HepG2 (cell line): ENCODE data around the gene XG. TPM values are rescaled to one million over a fixed set of nuclear protein-coding genes. Genes with fewer than 3 reads are reported as not detected.
"Not testable (repeated sequence)": the region's sequence is repeated elsewhere in the genome, so short reads cannot be mapped to it uniquely, and the experiment has no call there.

Experiments used
- ARID3A ChIP-seq: IDR thresholded peaks from 2 replicates; pipeline ENCODE4 v1.6.1; 2012; ENCODE audit warnings: low read depth, low read length, improper control_type of control experiment
- ARID4A ChIP-seq: sonication (generic); formaldehyde crosslinking; IDR thresholded peaks from 2 replicates; pipeline ENCODE4 v1.5.0; 2020; ENCODE audit warnings: mild to moderate bottlenecking, missing genetic modification reagents, borderline replicate concordance
- EP300 ChIP-seq, 3 experiments: sonication (generic) in 1 of 3; formaldehyde crosslinking in 1 of 3; IDR thresholded peaks; 2 replicates each; pipeline versions ENCODE4 v1.5.1 to v1.6.1; 2011 to 2020; ENCODE audit warnings: low read depth in 2 of 3, low read length in 2 of 3, borderline replicate concordance in 1 of 3, improper control_type of control experiment in 1 of 3, mild to moderate bottlenecking in 1 of 3, missing genetic modification reagents in 1 of 3, moderate library complexity in 1 of 3
- HNF1A ChIP-seq, 2 experiments: sonication (generic) in 1 of 2; formaldehyde crosslinking in 1 of 2; IDR thresholded peaks; 2 replicates each; pipeline versions ENCODE4 v1.4.0 to v1.6.1; 2016 to 2020; ENCODE audit warnings: borderline replicate concordance in 1 of 2, low read depth in 1 of 2, mild to moderate bottlenecking in 1 of 2, missing genetic modification reagents in 1 of 2
- PHF8 ChIP-seq: sonication (generic); formaldehyde crosslinking; IDR thresholded peaks from 2 replicates; pipeline ENCODE4 v1.5.0; 2020; ENCODE audit warnings: missing genetic modification reagents
- POLR2A ChIP-seq, 2 experiments: IDR thresholded peaks; 2 replicates each; pipeline ENCODE4 v1.6.1; 2011; ENCODE audit warnings: low read depth in 2 of 2, low read length in 2 of 2, mild to moderate bottlenecking in 1 of 2, moderate library complexity in 1 of 2; ENCODE audit not compliant: insufficient read depth in 1 of 2
- RARA ChIP-seq: IDR thresholded peaks from 2 replicates; pipeline ENCODE4 v1.6.1; 2016; ENCODE audit warnings: missing genetic modification reagents, missing compliant biosample characterization
- SAP130 ChIP-seq: IDR thresholded peaks from 2 replicates; pipeline ENCODE4 v1.6.1; 2016; ENCODE audit warnings: low read depth
- SOX13 ChIP-seq, 3 experiments: fragments of 450-650 bp in 1 of 3; sonication (generic) in 1 of 3; formaldehyde crosslinking in 1 of 3; IDR thresholded peaks in 2 of 3; conservative IDR thresholded peaks in 1 of 3; 2 replicates each; pipeline versions ENCODE4 v1.5.0 to v1.6.1; 2016 to 2020; ENCODE audit warnings: antibody characterized with exemption in 1 of 3, mild to moderate bottlenecking in 1 of 3, missing compliant biosample characterization in 1 of 3, missing genetic modification reagents in 1 of 3, moderate library complexity in 1 of 3
- TEAD3 ChIP-seq: optimal IDR thresholded peaks from 2 replicates; pipeline ENCODE3; 2016; ENCODE audit warnings: borderline replicate concordance
- TFAP4 ChIP-seq: sonication (generic); IDR thresholded peaks from 2 replicates; pipeline ENCODE4 v1.6.1; 2016; ENCODE audit warnings: low read depth, borderline replicate concordance
- ZNF331 ChIP-seq: sonication (generic); formaldehyde crosslinking; IDR thresholded peaks from 2 replicates; pipeline ENCODE4 v1.4.0; 2020; ENCODE audit warnings: missing genetic modification reagents
- ZNF460 ChIP-seq: sonication (generic); formaldehyde crosslinking; IDR thresholded peaks from 2 replicates; pipeline ENCODE4 v1.5.1; 2020; ENCODE audit warnings: missing genetic modification reagents, mild to moderate bottlenecking, borderline replicate concordance
- polyA plus RNA-seq, 8 experiments: library from polyadenylated mRNA; depleted of rRNA in 3 of 8; stranded (reverse) in 7 of 8; unstranded in 1 of 8; fragments of >200 nt; fragmentation: Illumina TruSeq in 4 of 8; extraction: Trizol in 4 of 8; gene quantifications; 2 replicates each; pipeline versions ENCODE4 v1.2.1 to v1.2.3, GENCODE V29; 2011 to 2016; ENCODE audit warnings: low read depth in 4 of 8, missing spikeins in 1 of 8, mixed read lengths in 1 of 8; ENCODE audit not compliant: insufficient read depth in 1 of 8
- total RNA-seq, 5 experiments: library from RNA; depleted of rRNA; stranded (reverse); fragments of >200 nt; fragmentation: Illumina TruSeq; extraction: Trizol; gene quantifications; 2 replicates each; pipeline ENCODE4 v1.2.3, GENCODE V29; 2016; ENCODE audit warnings: low read depth in 1 of 5

XG gene
- total and polyA plus RNA-seq, 2 of the 13 experiments (the other 11 are each of a cell fraction or from before 2014, with no cell fraction given) = not detected

GRCh38 chrX:2780472-2781225 lies 28.8 kb downstream of the XG start (continued):
- peak; percentile 98 for TF ChIP-seq HNF1A (IDR thresholded peaks at IDR 0.05; ENCODE audit: low read depth)
- TF ChIP-seq HNF1A (CRISPR knock-in tag; IDR thresholded peaks at IDR 0.05; ENCODE audit: borderline replicate concordance) = peak; percentile 97
- not testable (repeated sequence) for TF ChIP-seq SOX13 (IDR thresholded peaks at IDR 0.05); EP300 (CRISPR knock-in tag; IDR thresholded peaks at IDR 0.05; ENCODE audit: borderline replicate concordance)
- TF ChIP-seq SOX13 (CRISPR knock-in tag; conservative IDR thresholded peaks at IDR 0.05 in 1 of 2, IDR thresholded peaks at IDR 0.05 in 1 of 2) = peak in 1 of 2 experiments; percentile 74; a peak in 2 of 4 replicates
- TF ChIP-seq ARID3A = peak; percentile 66; the same call in 1 of the 2 replicates
- TF ChIP-seq ARID4A (CRISPR knock-in tag) = peak; percentile 18; the same call in 1 of the 2 replicates
- 0 out of 2 replicates have a peak, but pooled peaks have one; percentile 2 for TF ChIP-seq RARA (CRISPR knock-in tag)
- peak; percentile 92 for TF ChIP-seq TEAD3 (CRISPR knock-in tag)
- TF ChIP-seq SAP130 = peak; percentile 65
- 0 out of 2 replicates have a peak, but pooled peaks have one; percentile 16 for TF ChIP-seq ZNF331 (CRISPR knock-in tag)
- peak; percentile 65; the same call in 1 of the 2 replicates for TF ChIP-seq ZNF460 (CRISPR knock-in tag)
- TF ChIP-seq EP300 (IDR thresholded peaks at IDR 0.05; ENCODE audit: low read depth in 2 of 2, low read length in 2 of 2) = peak in 1 of 2 experiments; percentile 61; a peak in 2 of 4 replicates
- peak; percentile 95 for TF ChIP-seq TFAP4
- peak in 1 of 2 experiments; percentile 64; a peak in 3 of 4 replicates for TF ChIP-seq POLR2A (IDR thresholded peaks at IDR 0.05; ENCODE audit: insufficient read depth in 1 of 2, low read depth in 2 of 2, low read length in 2 of 2)
- TF ChIP-seq PHF8 (CRISPR knock-in tag) = 0 out of 2 replicates have a peak, but pooled peaks have one; percentile 21
